GM12878 (cell line): ENCODE data around the gene DCDC2. TPM values are rescaled to one million over a fixed set of nuclear protein-coding genes. Genes with fewer than 3 reads are reported as not detected.

ENCODE experiments used
- ATAC-seq: fragments of 200-7000 bp; cut with Tn5 transposase; 3 replicates; pipeline ENCODE4 v1.9.1; 2020; ENCODE audit warnings: mild to moderate bottlenecking, moderate library complexity
- BruUV-seq: library from RNA; stranded (reverse); fragments of 400-500 nt; replicated peaks from 2 replicates; lab custom pipeline; 2021; lab: Mats Ljungman, UMichigan
- CTCF ChIA-PET: fragments of 300-600 bp; sonication (Branson Sonifier 250); formaldehyde crosslinking; extraction: SDS; loops from one replicate; lab custom pipeline; 2021; ENCODE audit warnings: inconsistent platforms; lab: Yijun Ruan, JAX
- POLR2A ChIA-PET: fragments of 350-600 bp; formaldehyde crosslinking; extraction: SDS; loops from one replicate; lab custom pipeline; 2021; ENCODE audit warnings: inconsistent platforms; lab: Charles Lee
- RAD21 ChIA-PET: fragments of 300-600 bp; sonication (Branson Sonifier 250); formaldehyde crosslinking; loops from one replicate; lab custom pipeline; 2023; ENCODE audit warnings: antibody characterized with exemption; ENCODE audit not compliant: unreplicated experiment; lab: Charles Lee
- SMC1A ChIA-PET: fragments of 300-600 bp; sonication (Branson Sonifier 250); formaldehyde crosslinking; loops from one replicate; lab custom pipeline; 2023; ENCODE audit not compliant: unreplicated experiment, uncharacterized antibody; lab: Charles Lee
- DNase-seq: peaks from one replicate; pipeline ENCODE4 v3.0.0-alpha.2; 2011; ENCODE audit warnings: low read depth, low spot score
- FAIRE-seq: peaks from 3 replicates; lab custom pipeline; 2011; peaks lifted over from hg19 to GRCh38; lab: Jason Lieb, UNC
- H2AFZ ChIP-seq: 2 replicates; pipeline ENCODE4 v1.6.0; 2011; ENCODE audit warnings: low read depth, low read length, control low read depth; ENCODE audit not compliant: control insufficient read depth
- H3K27ac ChIP-seq: 2 replicates; pipeline ENCODE4 v1.5.1; 2011; ENCODE audit warnings: control low read depth; ENCODE audit not compliant: control insufficient read depth, insufficient read depth
- H3K27me3 ChIP-seq, 2 experiments: replicated peaks in 1 of 2; 2 replicates each; pipeline versions ENCODE4 v1.6.0 to v1.6.1; 2011; ENCODE audit warnings: low read length in 1 of 2; ENCODE audit not compliant: control insufficient read depth in 2 of 2, insufficient read depth in 2 of 2
- H3K36me3 ChIP-seq, 2 experiments: 2 replicates each; pipeline ENCODE4 v1.5.1; 2011; ENCODE audit warnings: low read length in 1 of 2; ENCODE audit not compliant: control insufficient read depth in 2 of 2, insufficient read depth in 2 of 2
- H3K4me1 ChIP-seq: 2 replicates; pipeline ENCODE4 v1.6.1; 2011; ENCODE audit warnings: mild to moderate bottlenecking, low read length, moderate library complexity, mixed read lengths; ENCODE audit not compliant: control insufficient read depth, insufficient read depth
- H3K4me2 ChIP-seq: 2 replicates; pipeline ENCODE4 v1.6.0; 2011; ENCODE audit warnings: control low read depth; ENCODE audit not compliant: control insufficient read depth, insufficient read depth
- H3K4me3 ChIP-seq: fragments of 200-600 bp; sonication (generic); 2 replicates; pipeline ENCODE4 v1.5.1; 2016
- H3K79me2 ChIP-seq: 2 replicates; pipeline ENCODE4 v1.6.0; 2011; ENCODE audit warnings: low read length; ENCODE audit not compliant: control insufficient read depth, insufficient read depth
- H3K9ac ChIP-seq: 2 replicates; pipeline ENCODE4 v1.8.0; 2011; ENCODE audit warnings: low read length, control low read depth, mixed read lengths; ENCODE audit not compliant: control insufficient read depth, insufficient read depth
- H3K9me3 ChIP-seq: replicated peaks from 3 replicates; pipeline ENCODE4 v1.5.1; 2011; ENCODE audit warnings: mild to moderate bottlenecking, low read length; ENCODE audit not compliant: control insufficient read depth, insufficient read depth
- H4K20me1 ChIP-seq: 2 replicates; pipeline ENCODE4 v1.6.0; 2011; ENCODE audit not compliant: control insufficient read depth, insufficient read depth
- BCL3 ChIP-seq: IDR thresholded peaks from 2 replicates; pipeline ENCODE4 v1.6.1; 2011; ENCODE audit warnings: borderline replicate concordance, low read depth, mild to moderate bottlenecking, moderate library complexity, low read length; ENCODE audit not compliant: insufficient read depth, poor library complexity, severe bottlenecking
- CREM ChIP-seq: IDR thresholded peaks from 2 replicates; pipeline ENCODE4 v1.6.1; 2014; ENCODE audit warnings: antibody characterized with exemption, low read depth
- CTCF ChIP-seq, 3 experiments: IDR thresholded peaks in 2 of 3; conservative IDR thresholded peaks in 1 of 3; 2 replicates each; pipeline ENCODE4 v1.5.1; 2011; ENCODE audit warnings: low read depth in 3 of 3, low read length in 3 of 3, mild to moderate bottlenecking in 3 of 3, control low read depth in 2 of 3, moderate library complexity in 2 of 3, inconsistent platforms in 1 of 3, mixed read lengths in 1 of 3; ENCODE audit not compliant: control insufficient read depth in 2 of 3, insufficient read depth in 1 of 3; ENCODE audit errors: extremely low read depth in 1 of 3
- EED ChIP-seq: sonication (generic); IDR thresholded peaks from 2 replicates; pipeline ENCODE4 v1.6.1; 2016; ENCODE audit warnings: antibody characterized with exemption, low read depth
- EP300 ChIP-seq, 2 experiments: fragments of 150-350 bp in 1 of 2; IDR thresholded peaks; 2 replicates each; pipeline ENCODE4 v1.6.1; 2011 to 2012; ENCODE audit warnings: low read depth in 2 of 2, low read length in 2 of 2, borderline replicate concordance in 1 of 2, improper control_type of control experiment in 1 of 2, inconsistent platforms in 1 of 2; ENCODE audit not compliant: control insufficient read depth in 1 of 2
- ETV6 ChIP-seq, 2 experiments: fragments of 450-650 bp in 1 of 2; IDR thresholded peaks in 1 of 2; conservative IDR thresholded peaks in 1 of 2; 2 replicates each; pipeline ENCODE4 v1.6.1; 2014; ENCODE audit warnings: antibody characterized with exemption in 1 of 2, borderline replicate concordance in 1 of 2, low read depth in 1 of 2, mild to moderate bottlenecking in 1 of 2, moderate library complexity in 1 of 2
- FOXM1 ChIP-seq: IDR thresholded peaks from 2 replicates; pipeline ENCODE4 v1.6.1; 2012; ENCODE audit warnings: low read depth, mild to moderate bottlenecking, inconsistent platforms, low read length, moderate library complexity
- GATAD2B ChIP-seq: fragments of 450-650 bp; conservative IDR thresholded peaks from 2 replicates; pipeline ENCODE4 v1.6.1; 2017; ENCODE audit warnings: low read depth, mild to moderate bottlenecking, moderate library complexity
- JUNB ChIP-seq: IDR thresholded peaks from 2 replicates; pipeline ENCODE4 v1.6.1; 2016; ENCODE audit warnings: antibody characterized with exemption, mild to moderate bottlenecking
- LARP7 ChIP-seq: fragments of 450-650 bp; IDR thresholded peaks from 2 replicates; pipeline ENCODE4 v1.6.1; 2017; ENCODE audit warnings: mild to moderate bottlenecking
- MEF2B ChIP-seq: fragments of 450-650 bp; IDR thresholded peaks from 2 replicates; pipeline ENCODE4 v1.6.1; 2018; ENCODE audit warnings: mild to moderate bottlenecking, moderate library complexity; ENCODE audit not compliant: partially characterized antibody, poor library complexity, severe bottlenecking
- NR2F1 ChIP-seq: fragments of 450-650 bp; conservative IDR thresholded peaks from 2 replicates; pipeline ENCODE4 v1.6.1; 2017; ENCODE audit warnings: mild to moderate bottlenecking
- RAD21 ChIP-seq: IDR thresholded peaks from 2 replicates; pipeline ENCODE4 v1.6.1; 2011; ENCODE audit warnings: mild to moderate bottlenecking, low read depth, low read length, moderate library complexity; ENCODE audit not compliant: insufficient read depth
- RFX5 ChIP-seq: IDR thresholded peaks from 2 replicates; pipeline ENCODE4 v1.6.1; 2011; ENCODE audit warnings: low read depth, low read length, improper control_type of control experiment
- SMARCA5 ChIP-seq: fragments of 450-650 bp; IDR thresholded peaks from 2 replicates; pipeline ENCODE4 v1.6.1; 2017; ENCODE audit warnings: mild to moderate bottlenecking
- SP1 ChIP-seq: IDR thresholded peaks from one replicate; pipeline ENCODE4 v1.6.1; 2011; ENCODE audit warnings: low read depth, low read length
- SPI1 ChIP-seq: IDR thresholded peaks from 2 replicates; pipeline ENCODE4 v1.6.1; 2011; ENCODE audit warnings: low read depth, mild to moderate bottlenecking, low read length, moderate library complexity, borderline replicate concordance; ENCODE audit not compliant: insufficient read depth
- TARDBP ChIP-seq: IDR thresholded peaks from 2 replicates; pipeline ENCODE4 v1.6.1; 2016; ENCODE audit warnings: borderline replicate concordance
- WGBS: methylation state at CpG from one replicate; pipeline ENCODE4 v1.1.6; 2016; ENCODE audit warnings: low lambda C conversion rate; ENCODE audit not compliant: insufficient replicate concordance, insufficient coverage; ENCODE audit errors: missing lambda C conversion rate; 5-methylcytosine and 5-hydroxymethylcytosine counted together
- in situ Hi-C: fragments of 300-500 bp; cut with MboI; formaldehyde crosslinking; loops from 9 replicates; pipeline ENCODE4 v1.14.3; 2018; ENCODE audit warnings: mixed read lengths
- intact Hi-C: fragments of 100-400 bp; cut with micrococcal nuclease; formaldehyde crosslinking; loops from one replicate; pipeline ENCODE4 v1.14.2; 2022; ENCODE audit not compliant: unreplicated experiment
- polyA plus RNA-seq, 11 experiments: library from polyadenylated mRNA; depleted of rRNA in 4 of 11; unstranded in 6 of 11; stranded (reverse) in 5 of 11; fragments of >200 nt; fragmentation: Nextera tagmentation in 4 of 11; fragmentation: Illumina TruSeq in 1 of 11; extraction: Ambion mirVana in 4 of 11; extraction: Trizol in 1 of 11; gene quantifications; 1 replicate in 1 of 11; 2 replicates in 10 of 11; pipeline versions ENCODE4 v1.2.1 to v1.2.3, GENCODE V29; 2011 to 2016; ENCODE audit warnings: inconsistent platforms in 2 of 11, missing spikeins in 2 of 11, low read depth in 1 of 11
- total RNA-seq, 4 experiments: library from RNA; depleted of rRNA in 3 of 4; stranded (reverse); fragments of >200 nt in 3 of 4; fragmentation: Illumina TruSeq in 1 of 4; extraction: Trizol in 1 of 4; gene quantifications; 2 replicates each; pipeline versions ENCODE4 v1.2.1 to v1.2.3, GENCODE V29; 2013 to 2021

DCDC2 gene
- total and polyA plus RNA-seq, 10 of the 15 experiments (the other 5 are each of a cell fraction or from before 2014, with no cell fraction given), result under 0.01 to 0.03 TPM; not detected in 8

GRCh38 chr6:24283043-24283985, 74.5 kb downstream of the DCDC2 start:
- ATAC-seq (peak; percentile 95), FAIRE-seq (peak; percentile 83), DNase-seq (peak; percentile 59)
- intact Hi-C loops, result loop anchor here (1.0 to 5.0 kb wide), 6 partner anchors 108 to 484 kb away; no protein-coding TSS in a partner anchor
- peak overlapping the region; percentile 60 for H3K4me2 ChIP-seq
- no peak overlapping the region for H3K4me3 ChIP-seq
- no peaks in the 10 kb centered on the region for H4K20me1 ChIP-seq
- ChIA-PET CTCF (interaction anchor here (0.6 to 2.2 kb wide), 48 partner anchors 9 to 966 kb away, joined by 3 to 19 read pairs (median 4); partner anchors contain the start of gene ALDH5A1), POLR2A (no interaction called here), SMC1A (interaction anchor here (0.5 to 1.9 kb wide), 23 partner anchors 8 to 484 kb away, joined by 3 to 9 read pairs (median 4); no protein-coding TSS in a partner anchor), RAD21 (interaction anchor here (0.9 to 1.9 kb wide), 12 partner anchors 9 to 303 kb away, joined by 3 to 12 read pairs (median 5); partner anchors contain the start of gene ALDH5A1)
- H2AFZ ChIP-seq, result peak overlapping the region; percentile 39
- in situ Hi-C loops, result loop anchor here (10.0 kb wide), 2 partner anchors 241 to 411 kb away; no protein-coding TSS in a partner anchor
- H3K9me3 ChIP-seq, result no peaks in the 10 kb centered on the region
- H3K36me3 ChIP-seq, result no peaks in the 10 kb centered on the region
- 8% methylated on average over 10 of the region's 10 CpGs for WGBS
- H3K9ac ChIP-seq, result no peak overlapping the region
- peaks cover 0 to 2% of the 10 kb centered on the region in 2 experiments; a peak in 1 of 4 replicates for H3K27me3 ChIP-seq
- no peaks in the 10 kb centered on the region for H3K79me2 ChIP-seq
- BruUV-seq, result no TSS peak
- no peak overlapping the region for H3K27ac ChIP-seq
- H3K4me1 ChIP-seq, result peaks cover 5% of the 10 kb centered on the region; the same call in 1 of the 2 replicates
- TF ChIP-seq RAD21 (peak; percentile 76), SP1 (no peak), NR2F1 (peak; percentile 54), BCL3 (no peak), GATAD2B (no peak), LARP7 (no peak), RFX5 (no peak), EP300 (IDR thresholded peaks at IDR 0.05; ENCODE audit: borderline replicate concordance in 1 of 2, control insufficient read depth in 1 of 2, low read depth in 2 of 2, low read length in 2 of 2) (0 out of 4 replicates have a peak, but pooled peaks of 1 of the 2 experiments have one; percentile 37), EED (no peak), FOXM1 (no peak), SMARCA5 (no peak), JUNB (no peak), MEF2B (no peak), TARDBP (no peak), ETV6 (conservative IDR thresholded peaks at IDR 0.05 in 1 of 2, IDR thresholded peaks at IDR 0.05 in 1 of 2; ENCODE audit: borderline replicate concordance in 1 of 2, low read depth in 1 of 2) (0 out of 4 replicates have a peak, but pooled peaks of 1 of the 2 experiments have one; percentile 11), CTCF (IDR thresholded peaks at IDR 0.05 in 2 of 3, conservative IDR thresholded peaks at IDR 0.05 in 1 of 3; ENCODE audit: control insufficient read depth in 2 of 3, extremely low read depth in 1 of 3, insufficient read depth in 1 of 3, low read depth in 3 of 3, low read length in 3 of 3) (peak; percentile 44 to 57 (median 52)), CREM (0 out of 2 replicates have a peak, but pooled peaks have one; percentile 7), SPI1 (peak; percentile 90)
